IMR-90 (cell line): ENCODE measurements around the gene S100A12. TPM values are rescaled to one million over a fixed set of nuclear protein-coding genes. Genes with fewer than 3 reads are reported as not detected.

ENCODE experiments used
- ATAC-seq: fragments of 200-7000 bp; cut with Tn5 transposase; 2 replicates; pipeline ENCODE4 v1.9.1; 2020; ENCODE audit warnings: low read depth, mild to moderate bottlenecking, moderate library complexity
- BruUV-seq: library from RNA; stranded (reverse); fragments of 400-500 nt; replicated peaks from 2 replicates; lab custom pipeline; 2021; lab: Mats Ljungman, UMichigan
- CTCF ChIA-PET: fragments of 300-600 bp; formaldehyde crosslinking; extraction: SDS; loops from one replicate; lab custom pipeline; 2021; ENCODE audit warnings: antibody characterized with exemption; lab: Yijun Ruan, JAX
- POLR2A ChIA-PET: fragments of 300-600 bp; sonication (Branson Sonifier 250); formaldehyde crosslinking; loops from one replicate; lab custom pipeline; 2022; ENCODE audit warnings: antibody characterized with exemption; ENCODE audit not compliant: unreplicated experiment; lab: Charles Lee
- DNase-seq: peaks from one replicate; pipeline ENCODE4 v3.0.0; 2013
- H2AFZ ChIP-seq: replicated peaks from 2 replicates; pipeline ENCODE3; 2013; ENCODE audit warnings: low read length, mild to moderate bottlenecking; ENCODE audit not compliant: poor library complexity
- H2AK5ac ChIP-seq: 2 replicates; pipeline ENCODE4 v1.6.1; 2013; ENCODE audit warnings: low read depth, low read length, inconsistent platforms
- H2AK9ac ChIP-seq: replicated peaks from 2 replicates; pipeline ENCODE3; 2013; ENCODE audit warnings: mild to moderate bottlenecking, low read depth, low read length, moderate library complexity; ENCODE audit not compliant: poor library complexity
- H2BK120ac ChIP-seq: 2 replicates; pipeline ENCODE4 v1.6.1; 2013; ENCODE audit warnings: low read depth, low read length, inconsistent platforms
- H2BK15ac ChIP-seq: 3 replicates; pipeline ENCODE4 v1.6.1; 2013; ENCODE audit warnings: low read depth, low read length, inconsistent platforms
- H2BK20ac ChIP-seq: 2 replicates; pipeline ENCODE4 v1.6.1; 2013; ENCODE audit warnings: low read depth, mild to moderate bottlenecking, inconsistent platforms, low read length, moderate library complexity
- H2BK5ac ChIP-seq: 2 replicates; pipeline ENCODE4 v1.6.1; 2013; ENCODE audit warnings: mild to moderate bottlenecking, low read depth, low read length, inconsistent platforms; ENCODE audit not compliant: poor library complexity, severe bottlenecking
- H3K14ac ChIP-seq: replicated peaks from 2 replicates; pipeline ENCODE4 v1.6.1; 2013; ENCODE audit warnings: low read depth, low read length, inconsistent platforms
- H3K18ac ChIP-seq: 2 replicates; pipeline ENCODE4 v1.6.1; 2013; ENCODE audit warnings: low read depth, low read length, control low read depth
- H3K23ac ChIP-seq: 2 replicates; pipeline ENCODE4 v1.6.1; 2013; ENCODE audit warnings: low read depth, low read length, inconsistent platforms
- H3K27ac ChIP-seq: 2 replicates; pipeline ENCODE4 v1.5.1; 2013; ENCODE audit warnings: mild to moderate bottlenecking, control low read depth, low read length; ENCODE audit not compliant: insufficient read depth
- H3K27me3 ChIP-seq: 2 replicates; pipeline ENCODE4 v1.6.1; 2013; ENCODE audit warnings: low read length; ENCODE audit not compliant: control insufficient read depth, insufficient read depth
- H3K36me3 ChIP-seq: 2 replicates; pipeline ENCODE4 v1.6.1; 2013; ENCODE audit warnings: low read length, mixed read lengths; ENCODE audit not compliant: control insufficient read depth, insufficient read depth
- H3K4ac ChIP-seq: 2 replicates; pipeline ENCODE4 v1.6.1; 2013; ENCODE audit warnings: low read depth, low read length, inconsistent platforms
- H3K4me1 ChIP-seq: 2 replicates; pipeline ENCODE4 v1.6.1; 2013; ENCODE audit warnings: low read length, mixed read lengths; ENCODE audit not compliant: control insufficient read depth, insufficient read depth
- H3K4me2 ChIP-seq: 2 replicates; pipeline ENCODE4 v1.6.1; 2013; ENCODE audit warnings: low read depth, mild to moderate bottlenecking, control low read depth, low read length, moderate library complexity
- H3K4me3 ChIP-seq: 2 replicates; pipeline ENCODE4 v1.5.1; 2013; ENCODE audit warnings: low read depth, mild to moderate bottlenecking, control low read depth, low read length, moderate library complexity; ENCODE audit not compliant: insufficient read depth
- H3K56ac ChIP-seq: 2 replicates; pipeline ENCODE4 v1.6.1; 2013; ENCODE audit warnings: low read length, inconsistent platforms; ENCODE audit not compliant: insufficient read depth; ENCODE audit errors: extremely low read depth
- H3K79me1 ChIP-seq, 2 experiments: 2 replicates each; pipeline ENCODE4 v1.6.1; 2013; ENCODE audit warnings: low read length in 2 of 2, inconsistent platforms in 1 of 2, low read depth in 1 of 2
- H3K9ac ChIP-seq: 2 replicates; pipeline ENCODE4 v1.6.1; 2013; ENCODE audit warnings: low read depth, low read length, control low read depth
- H3K9me1 ChIP-seq: 2 replicates; pipeline ENCODE4 v1.6.1; 2013; ENCODE audit warnings: low read length, inconsistent platforms; ENCODE audit not compliant: insufficient read depth
- H3K9me3 ChIP-seq: 2 replicates; pipeline ENCODE4 v1.6.1; 2013; ENCODE audit warnings: low read length; ENCODE audit not compliant: control insufficient read depth, insufficient read depth
- H4K20me1 ChIP-seq: 2 replicates; pipeline ENCODE4 v1.6.1; 2013; ENCODE audit warnings: low read length, inconsistent platforms; ENCODE audit not compliant: insufficient read depth
- H4K5ac ChIP-seq: 2 replicates; pipeline ENCODE4 v1.6.1; 2013; ENCODE audit warnings: mild to moderate bottlenecking, low read depth, low read length, control low read depth
- H4K8ac ChIP-seq, 2 experiments: 2 replicates each; pipeline ENCODE4 v1.6.1; 2013; ENCODE audit warnings: low read depth in 2 of 2, low read length in 2 of 2, control low read depth in 1 of 2, inconsistent platforms in 1 of 2
- H4K91ac ChIP-seq: 2 replicates; pipeline ENCODE4 v1.6.1; 2013; ENCODE audit warnings: low read depth, low read length, inconsistent platforms; ENCODE audit not compliant: insufficient read depth
- CEBPB ChIP-seq: IDR thresholded peaks from 2 replicates; pipeline ENCODE4 v1.6.1; 2012; ENCODE audit warnings: low read depth, low read length, improper control_type of control experiment
- CHD1 ChIP-seq: IDR thresholded peaks from 2 replicates; pipeline ENCODE4 v1.6.1; 2012; ENCODE audit warnings: low read depth, low read length, improper control_type of control experiment
- FOS ChIP-seq: fragments of 150-350 bp; IDR thresholded peaks from 2 replicates; pipeline ENCODE4 v1.6.1; 2016; ENCODE audit warnings: low read depth, low read length
- POLR2A ChIP-seq: IDR thresholded peaks from 2 replicates; pipeline ENCODE4 v1.6.1; 2012; ENCODE audit warnings: mild to moderate bottlenecking, low read depth, low read length
- RAD21 ChIP-seq: IDR thresholded peaks from 2 replicates; pipeline ENCODE4 v1.6.1; 2012; ENCODE audit warnings: low read length, improper control_type of control experiment
- RCOR1 ChIP-seq: IDR thresholded peaks from 2 replicates; pipeline ENCODE4 v1.6.1; 2012; ENCODE audit warnings: mild to moderate bottlenecking, low read length, improper control_type of control experiment; ENCODE audit not compliant: insufficient replicate concordance
- WGBS, 2 experiments: methylation state at CpG; one replicate each; pipeline versions ENCODE4 v1.1.5 to v1.1.7; 2013; ENCODE audit warnings: missing lambda C conversion rate in 2 of 2; ENCODE audit not compliant: insufficient read length in 1 of 2; ENCODE audit errors: extremely low coverage in 2 of 2; 5-methylcytosine and 5-hydroxymethylcytosine counted together
- dilution Hi-C: fragments of 300-500 bp; cut with HindIII; formaldehyde crosslinking; loops from one replicate; pipeline ENCODE4 v1.14.3; 2018; ENCODE audit warnings: low sequenced_read_pairs; ENCODE audit not compliant: unreplicated experiment
- in situ Hi-C: fragments of 300-500 bp; cut with MboI; formaldehyde crosslinking; loops from 3 replicates; pipeline ENCODE4 v1.14.3; 2019; ENCODE audit warnings: low sequenced_read_pairs, inconsistent platforms, mixed read lengths
- intact Hi-C: fragments of 100-400 bp; cut with micrococcal nuclease; formaldehyde crosslinking; loops from 2 replicates; pipeline ENCODE4 v1.10.0; 2022
- polyA plus RNA-seq, 3 experiments: library from polyadenylated mRNA; depleted of rRNA; stranded (reverse); fragments of >200 nt; gene quantifications; 2 replicates each; pipeline ENCODE4 v1.2.3, GENCODE V29; 2012; ENCODE audit warnings: low replicate concordance in 1 of 3
- total RNA-seq: library from RNA; depleted of rRNA; stranded (reverse); fragments of >200 nt; gene quantifications from 2 replicates; pipeline ENCODE4 v1.2.3, GENCODE V29; 2012
- TF ChIP-seq, protein P1 (sequence below): fragments of 150-350 bp; IDR thresholded peaks from 2 replicates; pipeline ENCODE4 v1.6.1; 2017; ENCODE audit warnings: mild to moderate bottlenecking, antibody characterized with exemption, low read length, low read depth
- TF ChIP-seq, protein P2 (sequence below): conservative IDR thresholded peaks from 2 replicates; pipeline ENCODE4 v1.5.1; 2012; ENCODE audit warnings: mild to moderate bottlenecking, low read depth, low read length, improper control_type of control experiment
- TF ChIP-seq, protein P3 (sequence below): fragments of 150-350 bp; IDR thresholded peaks from 2 replicates; pipeline ENCODE4 v1.6.1; 2016; ENCODE audit warnings: low read depth, mild to moderate bottlenecking, low read length, moderate library complexity, borderline replicate concordance

Gene S100A12
- total and polyA plus RNA-seq, 2 of the 4 experiments (the other 2 are of a cell fraction), result not detected

- Histone ChIP-seq H3K4me3 (no peak overlapping the region), H3K4me1 (no peaks in the 10 kb centered on the region), H3K9ac (no peak overlapping the region), H3K4me2 (no peak overlapping the region), H4K5ac (no peak overlapping the region), H2BK20ac (no peak overlapping the region), H3K23ac (no peak overlapping the region), H3K27me3 (peaks cover 4% of the 10 kb centered on the region), H2AK5ac (no peak overlapping the region), H3K36me3 (no peaks in the 10 kb centered on the region), H3K9me1 (no peaks in the 10 kb centered on the region), H2BK5ac (no peak overlapping the region), H3K27ac (no peak overlapping the region), H3K56ac (no peak overlapping the region), H2BK120ac (no peak overlapping the region), H4K8ac (no peak overlapping the region), H2BK15ac (no peak overlapping the region), H2AFZ (no peak overlapping the region), H4K20me1 (no peaks in the 10 kb centered on the region), H4K91ac (no peak overlapping the region), H3K9me3 (no peaks in the 10 kb centered on the region), H3K4ac (no peak overlapping the region), H3K14ac (no peak overlapping the region), H3K18ac (no peak overlapping the region), H3K79me1 (no peaks in the 10 kb centered on the region), H2AK9ac (no peak overlapping the region)
- no TSS peak for BruUV-seq
- ChIA-PET POLR2A (no interaction called here), CTCF (no interaction called here)
- in situ Hi-C loops (no loop called here), intact Hi-C loops (no loop called here), dilution Hi-C loops (no loop called here)
- 77% methylated on average over 2 of the region's 6 CpGs; no CpG with 5 or more reads in 1 of the 2 experiments for whole genome bisulfite sequencing, 2 experiments
- DNase-seq, result no peak
- no peak for TF ChIP-seq CEBPB
- TF ChIP-seq FOS, result no peak
- TF ChIP-seq, protein P1, sequence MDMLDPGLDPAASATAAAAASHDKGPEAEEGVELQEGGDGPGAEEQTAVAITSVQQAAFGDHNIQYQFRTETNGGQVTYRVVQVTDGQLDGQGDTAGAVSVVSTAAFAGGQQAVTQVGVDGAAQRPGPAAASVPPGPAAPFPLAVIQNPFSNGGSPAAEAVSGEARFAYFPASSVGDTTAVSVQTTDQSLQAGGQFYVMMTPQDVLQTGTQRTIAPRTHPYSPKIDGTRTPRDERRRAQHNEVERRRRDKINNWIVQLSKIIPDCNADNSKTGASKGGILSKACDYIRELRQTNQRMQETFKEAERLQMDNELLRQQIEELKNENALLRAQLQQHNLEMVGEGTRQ, result no peak
- TF ChIP-seq POLR2A, result no peak
- no peak for TF ChIP-seq RCOR1
- TF ChIP-seq RAD21, result no peak
- no peak for TF ChIP-seq CHD1
- TF ChIP-seq, protein P2, sequence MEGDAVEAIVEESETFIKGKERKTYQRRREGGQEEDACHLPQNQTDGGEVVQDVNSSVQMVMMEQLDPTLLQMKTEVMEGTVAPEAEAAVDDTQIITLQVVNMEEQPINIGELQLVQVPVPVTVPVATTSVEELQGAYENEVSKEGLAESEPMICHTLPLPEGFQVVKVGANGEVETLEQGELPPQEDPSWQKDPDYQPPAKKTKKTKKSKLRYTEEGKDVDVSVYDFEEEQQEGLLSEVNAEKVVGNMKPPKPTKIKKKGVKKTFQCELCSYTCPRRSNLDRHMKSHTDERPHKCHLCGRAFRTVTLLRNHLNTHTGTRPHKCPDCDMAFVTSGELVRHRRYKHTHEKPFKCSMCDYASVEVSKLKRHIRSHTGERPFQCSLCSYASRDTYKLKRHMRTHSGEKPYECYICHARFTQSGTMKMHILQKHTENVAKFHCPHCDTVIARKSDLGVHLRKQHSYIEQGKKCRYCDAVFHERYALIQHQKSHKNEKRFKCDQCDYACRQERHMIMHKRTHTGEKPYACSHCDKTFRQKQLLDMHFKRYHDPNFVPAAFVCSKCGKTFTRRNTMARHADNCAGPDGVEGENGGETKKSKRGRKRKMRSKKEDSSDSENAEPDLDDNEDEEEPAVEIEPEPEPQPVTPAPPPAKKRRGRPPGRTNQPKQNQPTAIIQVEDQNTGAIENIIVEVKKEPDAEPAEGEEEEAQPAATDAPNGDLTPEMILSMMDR, result no peak
- TF ChIP-seq, protein P3, sequence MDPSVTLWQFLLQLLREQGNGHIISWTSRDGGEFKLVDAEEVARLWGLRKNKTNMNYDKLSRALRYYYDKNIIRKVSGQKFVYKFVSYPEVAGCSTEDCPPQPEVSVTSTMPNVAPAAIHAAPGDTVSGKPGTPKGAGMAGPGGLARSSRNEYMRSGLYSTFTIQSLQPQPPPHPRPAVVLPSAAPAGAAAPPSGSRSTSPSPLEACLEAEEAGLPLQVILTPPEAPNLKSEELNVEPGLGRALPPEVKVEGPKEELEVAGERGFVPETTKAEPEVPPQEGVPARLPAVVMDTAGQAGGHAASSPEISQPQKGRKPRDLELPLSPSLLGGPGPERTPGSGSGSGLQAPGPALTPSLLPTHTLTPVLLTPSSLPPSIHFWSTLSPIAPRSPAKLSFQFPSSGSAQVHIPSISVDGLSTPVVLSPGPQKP, result no peak
- no peak for ATAC-seq
Measured at GRCh38 chr1:153339802-153340201, 35.6 kb downstream of the S100A12 start.
